Breast epithelium (tissue), 4 donors: Measurements from ENCODE around the gene PRELID1. TPM values are rescaled to one million over a fixed set of nuclear protein-coding genes. Genes with fewer than 3 reads are reported as not detected.

ENCODE experiments used
- DNase-seq, 2 donors: peaks; one replicate each; pipeline ENCODE4 v3.0.0-alpha.2; 2019; ENCODE audit warnings: low spot score in 2 of 2
- H3K27ac ChIP-seq, 2 donors: fragments of 200-600 bp; sonication (generic) in 1 of 2; one replicate each; pipeline ENCODE4 v1.5.1; 2016 to 2019; ENCODE audit warnings: mild to moderate bottlenecking in 1 of 2
- H3K27me3 ChIP-seq, 2 donors: fragments of 200-600 bp; sonication (generic) in 1 of 2; one replicate each; pipeline versions ENCODE4 v1.5.1 to v1.6.0; 2017 to 2019; ENCODE audit warnings: control low read depth in 1 of 2, mild to moderate bottlenecking in 1 of 2
- H3K36me3 ChIP-seq: fragments of 200-600 bp; one replicate; pipeline ENCODE4 v1.5.1; 2019
- H3K4me1 ChIP-seq, 2 donors: fragments of 200-600 bp; sonication (generic); one replicate each; pipeline ENCODE4 v1.5.1; 2016 to 2019; ENCODE audit warnings: control low read depth in 1 of 2
- H3K4me3 ChIP-seq, 3 donors: fragments of 200-600 bp; sonication (generic); 1 replicate in 2 of 3; 2 replicates in 1 of 3; pipeline ENCODE4 v1.5.1; 2016 to 2019; ENCODE audit warnings: mild to moderate bottlenecking in 3 of 3, moderate library complexity in 2 of 3
- H3K9me3 ChIP-seq, 2 donors: fragments of 200-600 bp; sonication (generic) in 1 of 2; one replicate each; pipeline ENCODE4 v1.5.1; 2016 to 2019; ENCODE audit warnings: control low read depth in 1 of 2
- CTCF ChIP-seq, 3 donors: fragments of 450-650 bp; IDR thresholded peaks; one replicate each; pipeline ENCODE4 v1.5.1; 2016 to 2017; ENCODE audit warnings: antibody characterized with exemption in 3 of 3, mild to moderate bottlenecking in 3 of 3, moderate library complexity in 3 of 3
- POLR2A ChIP-seq: fragments of 450-650 bp; IDR thresholded peaks from one replicate; pipeline ENCODE4 v1.6.1; 2016; ENCODE audit warnings: antibody characterized with exemption, mild to moderate bottlenecking, moderate library complexity
- POLR2AphosphoS5 ChIP-seq, 3 donors: sonication (generic); formaldehyde crosslinking; IDR thresholded peaks; one replicate each; pipeline ENCODE4 v1.6.1; 2017; ENCODE audit warnings: antibody characterized with exemption in 3 of 3
- intact Hi-C: fragments of 100-400 bp; cut with DNase I; formaldehyde crosslinking; loops from one replicate; pipeline ENCODE4 v1.15.1; 2023; ENCODE audit warnings: low total_unique reads
- total RNA-seq, 3 donors: library from RNA; depleted of rRNA; stranded (reverse); fragments of >200 nt; gene quantifications; one replicate each; pipeline ENCODE4 v1.1.0, GENCODE V29; 2016

The PRELID1 gene
- total RNA-seq, 3 donors from 2014 or later: 61.0 to 97.0 (median 68.8) TPM

DNA sequence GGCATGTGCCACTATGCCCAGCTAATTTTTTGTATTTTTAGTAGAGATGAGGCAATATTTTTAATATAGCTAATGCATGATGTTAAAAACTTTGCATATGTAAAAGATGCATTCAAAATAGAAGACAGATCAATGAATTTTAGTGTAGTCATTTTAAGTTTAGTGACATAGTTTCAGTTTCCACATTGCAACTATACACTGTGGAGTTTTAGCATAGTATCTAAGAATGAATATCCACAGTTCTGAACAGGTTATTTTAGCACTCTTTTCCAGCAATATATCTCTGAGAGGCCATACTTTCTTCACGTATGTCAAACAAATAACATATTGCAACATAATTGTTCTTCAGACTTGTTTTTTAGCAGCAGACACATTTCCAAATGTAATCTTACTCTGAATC is 39.4 kb upstream of the PRELID1 start:
- H3K36me3 ChIP-seq: peaks cover 10% of the 10 kb centered on the region
- no peaks in the 10 kb centered on the region for H3K4me1 ChIP-seq
- TF ChIP-seq POLR2A: no peak
- TF ChIP-seq CTCF (IDR thresholded peaks at IDR 0.05): no peak
- no peak for TF ChIP-seq POLR2AphosphoS5 (IDR thresholded peaks at IDR 0.05)
- no peak overlapping the region for H3K27ac ChIP-seq
- no peak for DNase-seq
- intact Hi-C loops: loop anchor here (2.0 kb wide), 1 partner anchor 59 kb away; no protein-coding TSS in a partner anchor
- no peak overlapping the region for H3K4me3 ChIP-seq
- no peaks in the 10 kb centered on the region for H3K27me3 ChIP-seq
- no peaks in the 10 kb centered on the region for H3K9me3 ChIP-seq

DNA sequence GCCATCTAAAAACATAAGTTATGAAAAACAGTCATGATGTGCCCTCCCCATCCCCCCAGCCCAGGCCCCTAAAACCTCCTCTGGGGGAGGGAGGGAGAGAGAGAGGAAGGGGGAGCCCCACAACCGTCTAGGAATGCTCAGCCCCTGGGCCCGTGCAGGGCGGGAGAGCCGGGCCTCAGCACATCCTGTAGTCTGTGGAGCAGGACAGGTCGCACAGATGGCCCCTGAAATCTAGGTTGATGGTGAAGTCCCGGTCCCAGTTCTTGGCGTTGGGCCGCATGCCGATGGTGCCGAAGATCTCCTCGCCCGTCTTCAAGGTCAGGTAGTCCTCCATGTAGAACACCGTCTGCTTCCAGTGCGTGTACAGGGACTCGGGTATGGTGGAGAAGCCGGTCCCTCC is 38.2 kb upstream of the PRELID1 start:
- Histone ChIP-seq H3K4me3 (no peak overlapping the region), H3K4me1 (no peaks in the 10 kb centered on the region), H3K36me3 (peaks cover 10% of the 10 kb centered on the region), H3K27me3 (no peaks in the 10 kb centered on the region), H3K27ac (no peak overlapping the region), H3K9me3 (no peaks in the 10 kb centered on the region)
- no peak for DNase-seq
- intact Hi-C loops: loop anchor here (2.0 kb wide), 1 partner anchor 61 kb away; no protein-coding TSS in a partner anchor
- no peak for TF ChIP-seq POLR2A
- TF ChIP-seq POLR2AphosphoS5 (IDR thresholded peaks at IDR 0.05): no peak
- no peak for TF ChIP-seq CTCF (IDR thresholded peaks at IDR 0.05)

GRCh38 chr5:177269232-177269895 is 34.2 kb upstream of the PRELID1 start:
- intact Hi-C loops: no loop called here
- no peak overlapping the region for H3K27ac ChIP-seq
- no peaks in the 10 kb centered on the region for H3K27me3 ChIP-seq
- DNase-seq: no peak
- H3K4me1 ChIP-seq: no peaks in the 10 kb centered on the region
- H3K4me3 ChIP-seq: no peak overlapping the region
- TF ChIP-seq POLR2A (no peak), POLR2AphosphoS5 (IDR thresholded peaks at IDR 0.05) (no peak), CTCF (IDR thresholded peaks at IDR 0.05) (no peak)
- no peaks in the 10 kb centered on the region for H3K9me3 ChIP-seq
- H3K36me3 ChIP-seq: peaks cover 10% of the 10 kb centered on the region

DNA sequence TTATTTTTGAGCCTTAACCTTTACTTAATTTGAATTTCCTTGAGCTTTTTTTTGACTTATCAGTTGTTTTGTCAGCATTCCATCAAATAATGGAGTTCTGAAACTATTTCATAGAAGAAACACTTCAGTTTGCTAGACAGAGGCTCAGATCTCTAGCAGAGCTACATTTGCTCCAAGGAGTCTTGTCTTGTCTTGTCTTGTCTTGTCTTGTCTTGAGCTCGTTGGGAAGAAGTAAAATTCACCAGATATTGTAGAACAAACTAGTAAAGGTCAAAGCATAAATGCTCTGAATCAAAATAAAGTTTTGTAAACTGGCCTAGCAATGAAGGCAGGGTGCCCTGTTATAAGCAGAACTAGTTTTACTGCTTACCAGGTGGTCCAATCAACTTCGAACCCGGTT is 33.6 kb upstream of the PRELID1 start:
- intact Hi-C loops: no loop called here

More for the DNA sequence above, 33.6 kb upstream of the PRELID1 start:
- no peak overlapping the region for H3K27ac ChIP-seq
- peaks cover 10% of the 10 kb centered on the region for H3K36me3 ChIP-seq
- H3K4me3 ChIP-seq: no peak overlapping the region
- no peak for TF ChIP-seq CTCF (IDR thresholded peaks at IDR 0.05)
- TF ChIP-seq POLR2A: no peak
- TF ChIP-seq POLR2AphosphoS5 (IDR thresholded peaks at IDR 0.05): no peak
- H3K27me3 ChIP-seq: no peaks in the 10 kb centered on the region
- H3K9me3 ChIP-seq: no peaks in the 10 kb centered on the region
- DNase-seq: no peak
- H3K4me1 ChIP-seq: no peaks in the 10 kb centered on the region
